Activated CD8-positive, alpha-beta memory T cell treated with anti-CD3 and anti-CD28 coated beads for 36 hours (primary cell): ENCODE data around the gene ZFX. TPM values are rescaled to one million over a fixed set of nuclear protein-coding genes. Genes with fewer than 3 reads are reported as not detected.

Experiments used
- CTCF ChIA-PET: fragments of 350-600 bp; sonication (Branson Sonifier 250); formaldehyde crosslinking; loops from one replicate; lab custom pipeline; 2021; ENCODE audit warnings: antibody characterized with exemption; lab: Charles Lee
- POLR2A ChIA-PET: fragments of 350-600 bp; sonication (Branson Sonifier 250); formaldehyde crosslinking; loops from one replicate; lab custom pipeline; 2021; ENCODE audit warnings: antibody characterized with exemption; lab: Charles Lee
- total RNA-seq, 2 experiments: library from RNA; stranded (reverse); gene quantifications; one replicate each; pipeline ENCODE4 v1.2.3, GENCODE V29; 2021

Gene ZFX
- total RNA-seq, 2 experiments from 2014 or later, result 30.9 to 32.1 TPM

DNA sequence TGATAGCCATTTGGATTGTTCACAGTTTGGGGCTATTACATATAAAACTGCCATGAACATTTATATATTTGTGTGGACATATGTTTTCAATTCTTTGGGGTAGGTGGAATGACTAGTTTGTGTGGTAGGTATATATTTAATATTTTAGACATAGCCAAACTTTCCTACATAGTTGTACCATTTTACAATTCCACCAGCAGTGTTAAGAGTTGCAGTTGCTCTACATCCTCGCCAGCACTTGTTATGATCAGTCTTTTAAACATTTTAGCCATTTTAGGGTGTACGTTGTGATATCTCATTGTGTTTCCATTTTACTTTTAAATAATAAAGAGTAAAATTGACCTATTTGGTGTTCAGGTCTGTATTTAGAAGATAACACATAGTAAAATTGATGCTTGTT, 76.6 kb downstream of the ZFX start:
- ChIA-PET POLR2A (no interaction called here), CTCF (no interaction called here)

DNA sequence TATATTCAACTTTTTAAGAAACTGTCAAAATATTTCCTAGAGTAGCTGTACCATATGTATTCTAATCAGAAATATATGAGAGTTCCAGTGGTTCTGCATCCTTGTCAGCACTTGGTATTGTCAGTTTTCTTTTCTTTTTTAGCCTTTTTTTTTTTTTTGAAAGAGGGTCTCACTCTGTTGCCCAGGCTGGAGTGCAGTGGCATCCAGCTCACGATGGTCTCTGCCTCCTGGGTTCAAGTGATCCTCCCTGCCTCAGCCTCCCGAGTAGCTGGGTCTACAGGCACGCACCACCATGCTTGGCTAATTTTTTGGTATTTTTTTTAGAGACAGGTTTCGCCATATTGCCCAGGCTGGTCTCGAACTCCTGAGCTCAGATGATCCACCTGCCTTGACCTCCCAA, 79.1 kb downstream of the ZFX start:
- CTCF ChIA-PET, result no interaction called here
- POLR2A ChIA-PET, result interaction anchor here (0.7 kb wide), 1 partner anchor 27 kb away, joined by 3 read pairs; no protein-coding TSS in a partner anchor

DNA sequence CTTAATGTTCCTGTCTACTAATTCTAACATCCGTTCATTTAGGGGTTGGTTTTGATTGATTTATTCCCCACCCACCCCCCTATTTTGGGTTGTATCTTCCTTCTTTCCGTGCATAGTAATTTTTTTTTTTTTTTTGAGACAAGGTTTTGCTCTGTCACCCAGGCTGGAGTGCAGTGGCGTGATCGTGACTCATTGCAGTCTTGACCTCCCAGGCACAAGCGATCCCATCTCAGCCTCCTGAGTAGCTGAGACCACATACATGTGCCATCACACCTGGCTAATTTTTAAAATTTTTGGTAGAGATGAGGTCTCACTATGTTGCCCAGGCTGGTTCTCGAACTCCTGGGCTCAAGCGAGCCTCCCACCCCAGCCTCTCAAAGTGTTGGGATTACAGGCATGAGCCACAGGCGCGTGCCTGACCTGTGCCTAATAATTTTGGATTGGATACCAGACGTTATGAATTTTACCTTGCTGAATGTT, 79.9 kb downstream of the ZFX start:
- ChIA-PET POLR2A (no interaction called here), CTCF (no interaction called here)

DNA sequence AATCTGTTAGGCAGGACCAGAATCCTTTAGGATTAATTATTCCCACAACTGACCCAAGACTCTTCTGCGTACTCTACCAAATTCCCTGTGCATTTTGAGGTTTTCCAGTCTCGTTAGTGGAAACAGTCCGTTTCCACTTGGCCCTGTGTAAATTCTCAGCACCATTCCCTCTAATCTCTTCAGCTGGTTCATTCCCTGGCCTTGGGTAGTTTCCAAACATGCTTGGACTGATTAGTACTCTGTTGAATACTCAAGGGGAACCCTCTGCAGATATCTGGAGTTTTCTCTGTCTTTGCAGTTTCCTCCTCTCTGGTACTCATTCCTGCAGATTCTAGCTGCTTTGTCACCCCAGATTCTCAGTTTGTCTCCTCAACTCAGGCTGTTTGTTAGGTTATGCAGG, 80.4 kb downstream of the ZFX start:
- ChIA-PET POLR2A (no interaction called here), CTCF (no interaction called here)

DNA sequence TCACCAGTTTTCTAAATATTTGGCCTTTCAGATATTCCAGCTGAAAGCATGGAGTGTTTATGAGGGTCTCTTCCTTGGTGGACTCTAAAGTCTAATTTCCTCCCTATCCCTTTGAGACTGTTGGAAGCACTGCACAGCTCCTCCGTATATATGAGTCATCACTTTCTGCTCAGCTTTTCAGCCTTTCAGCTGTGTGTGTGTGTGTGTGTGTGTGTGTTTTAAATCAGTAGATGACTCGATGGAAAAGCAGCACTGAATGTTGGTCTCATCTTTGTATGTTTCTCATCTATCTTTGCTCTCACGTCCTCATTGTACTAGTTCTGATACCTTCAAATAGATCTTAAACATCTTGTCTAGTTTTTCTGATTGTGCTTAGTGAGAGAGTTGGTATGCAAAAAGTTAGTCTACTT, 81.6 kb downstream of the ZFX start:
- CTCF ChIA-PET, result no interaction called here
- POLR2A ChIA-PET, result no interaction called here

DNA sequence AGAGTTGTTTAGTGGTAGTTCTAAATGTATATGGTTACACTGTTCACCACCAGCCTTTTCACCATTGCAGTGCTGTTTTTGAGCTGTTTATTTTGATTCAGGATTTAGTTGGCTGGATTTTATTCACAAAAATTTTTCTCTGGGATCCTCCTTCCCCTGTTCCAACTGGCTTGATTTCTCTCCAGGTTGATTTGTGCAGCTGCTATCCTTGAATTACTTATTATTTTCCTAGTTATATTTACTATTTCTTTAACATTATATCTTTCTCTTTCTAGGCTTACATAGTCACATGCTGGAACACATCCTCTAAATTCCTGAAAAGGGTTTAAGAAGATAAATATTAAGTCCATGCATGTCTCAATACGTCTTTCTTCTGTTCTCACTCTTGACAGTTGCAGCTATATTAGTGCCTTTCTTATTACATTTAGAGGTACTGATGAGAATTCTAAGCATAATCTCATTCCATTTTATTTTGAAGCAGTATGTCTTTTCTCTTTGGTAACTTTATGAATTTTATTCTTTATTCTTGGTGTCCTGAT, 82.2 kb downstream of the ZFX start:
- ChIA-PET CTCF (no interaction called here), POLR2A (no interaction called here)

DNA sequence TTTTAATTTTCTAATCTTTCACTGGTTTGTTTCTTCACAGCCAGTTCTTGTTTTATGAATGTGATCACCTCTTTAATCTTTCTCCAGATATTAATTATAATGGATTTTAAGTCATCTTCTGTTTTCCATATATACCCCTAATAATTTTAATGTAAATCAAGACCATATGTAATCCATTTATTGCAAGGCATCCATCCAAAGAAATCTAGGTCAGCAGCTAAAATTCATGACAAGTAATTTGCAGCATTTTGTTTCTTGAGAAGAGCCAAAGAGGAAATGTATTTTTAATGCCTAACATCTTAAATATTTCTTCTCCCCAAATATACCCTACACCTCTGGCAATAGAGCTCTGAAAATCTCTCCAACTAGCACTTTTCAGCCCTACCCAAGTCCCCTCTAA, 83.3 kb downstream of the ZFX start:
- ChIA-PET CTCF (interaction anchor here (0.6 kb wide), 1 partner anchor 9 kb away, joined by 3 read pairs; no protein-coding TSS in a partner anchor), POLR2A (no interaction called here)

DNA sequence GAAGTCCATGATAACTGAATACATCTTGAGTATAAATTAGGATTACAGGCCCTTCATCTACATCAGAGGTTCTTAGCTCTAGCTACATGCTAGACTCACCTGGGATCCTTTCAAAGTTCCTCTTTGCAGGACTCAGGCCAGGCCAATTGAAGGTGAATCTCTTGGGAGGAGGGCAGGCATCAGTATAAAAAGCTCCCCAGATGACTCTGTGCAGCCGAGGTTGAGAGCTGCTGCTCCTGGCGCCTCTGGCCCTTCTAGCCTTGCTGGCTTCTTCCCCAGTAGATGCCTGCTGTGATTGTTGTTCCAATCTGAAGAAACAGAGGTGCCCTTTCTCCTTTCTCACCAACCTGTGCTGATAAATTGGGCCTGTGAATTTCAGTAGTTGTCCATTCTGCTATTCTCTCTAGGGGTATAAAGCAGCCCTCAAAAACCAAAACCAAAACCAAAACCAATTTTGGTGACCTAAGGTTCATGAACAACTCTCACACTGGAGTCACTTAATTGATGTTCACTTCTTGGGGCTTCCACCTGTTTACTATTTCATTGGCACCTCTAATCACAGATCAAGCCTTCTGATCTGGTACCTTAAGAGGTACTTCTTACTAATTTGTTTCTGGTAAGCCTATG, 85.7 kb downstream of the ZFX start:
- CTCF ChIA-PET, result no interaction called here
- POLR2A ChIA-PET, result no interaction called here

DNA sequence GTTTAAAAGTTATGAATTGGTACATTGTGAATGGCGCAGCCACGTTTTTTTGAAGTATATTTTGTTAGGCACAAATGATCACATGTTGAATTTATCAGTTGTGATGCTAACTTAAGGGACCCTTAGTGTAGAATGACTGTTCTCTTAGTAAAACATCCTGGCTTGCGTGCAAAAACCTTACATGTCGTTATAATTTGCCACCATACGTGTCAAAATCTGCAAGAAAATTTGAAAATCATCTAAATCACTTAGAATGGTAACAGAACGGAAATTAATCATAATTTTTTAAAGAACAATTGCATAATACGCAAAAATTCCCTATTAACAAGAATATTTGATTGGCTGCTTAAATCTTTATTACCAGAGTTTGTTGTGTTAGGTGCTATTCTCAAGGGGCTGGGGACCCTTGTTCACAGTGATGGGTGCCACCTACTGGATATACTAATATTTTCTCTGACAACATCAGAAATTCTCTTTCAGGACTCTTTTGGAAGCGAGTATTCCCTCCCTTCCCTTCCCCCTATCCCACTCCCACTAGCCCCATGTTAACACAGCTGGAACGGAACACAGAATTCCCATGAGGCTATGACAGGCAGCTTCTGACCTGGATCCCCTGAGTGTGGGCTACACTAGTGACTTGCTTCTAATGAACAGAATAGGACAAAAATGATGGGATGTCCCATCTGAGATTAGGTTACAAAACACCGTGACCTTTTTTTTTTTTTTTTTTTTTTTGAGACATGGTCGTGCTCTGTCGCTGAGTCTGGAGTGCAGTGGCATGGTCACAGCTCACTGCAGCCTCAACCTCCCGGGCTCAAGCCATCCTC, 92.5 kb downstream of the ZFX start:
- ChIA-PET POLR2A (interaction anchor here (0.5 kb wide), 1 partner anchor 93 kb away, joined by 3 read pairs; the partner anchor contains the start of gene ZFX), CTCF (interaction anchor here (0.7 kb wide), 4 partner anchors 9 to 574 kb away, joined by 3 to 5 read pairs (median 3); no protein-coding TSS in a partner anchor)

DNA sequence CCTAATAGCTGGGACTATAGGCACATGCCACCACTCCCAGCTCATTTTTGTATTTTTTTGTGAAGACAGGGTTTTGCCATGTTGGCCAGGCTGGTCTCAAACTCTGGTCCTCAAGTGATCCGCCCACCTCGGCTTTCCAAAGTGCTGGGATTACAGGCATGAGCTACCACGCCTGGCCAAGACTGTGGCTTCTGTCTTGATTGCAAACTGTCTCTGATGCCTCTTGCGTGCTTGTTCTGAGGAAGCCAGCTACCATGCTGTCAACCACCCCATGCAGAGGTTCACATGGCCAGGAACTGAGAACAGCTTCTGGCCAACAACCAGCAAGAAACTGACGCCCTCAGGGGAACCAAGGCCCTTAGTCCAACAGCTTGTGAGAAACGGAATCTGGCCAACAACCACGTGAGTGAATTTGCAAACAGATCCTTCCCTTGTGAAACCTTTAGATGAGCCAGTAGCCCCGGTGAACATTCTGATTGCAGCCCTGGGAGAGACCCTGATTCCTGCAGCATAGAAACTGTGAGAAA, 93.2 kb downstream of the ZFX start:
- ChIA-PET POLR2A (interaction anchor here (0.5 kb wide), 1 partner anchor 93 kb away, joined by 3 read pairs; the partner anchor contains the start of gene ZFX), CTCF (interaction anchor here (0.7 kb wide), 2 partner anchors 248 to 575 kb away, joined by 3 to 5 read pairs; no protein-coding TSS in a partner anchor)

DNA sequence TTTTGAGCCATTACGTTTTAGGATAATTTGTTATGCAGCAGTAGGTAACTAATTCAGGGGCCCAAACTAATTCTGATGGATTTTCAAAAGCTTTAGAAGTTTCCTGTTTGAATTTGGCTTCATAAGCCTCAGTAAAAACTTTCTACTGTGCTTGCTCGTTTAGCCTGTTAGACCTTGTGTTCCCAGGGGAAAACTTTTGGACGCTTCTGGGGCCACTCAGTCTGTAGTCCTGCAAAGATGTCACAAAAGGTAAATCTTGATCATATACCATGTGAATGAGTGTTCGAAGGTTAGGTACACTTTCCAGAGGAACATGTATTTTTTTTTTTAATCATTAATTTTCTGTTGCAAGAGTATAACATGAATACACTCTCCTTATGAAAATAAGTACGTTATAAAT, 93.7 kb downstream of the ZFX start:
- CTCF ChIA-PET, result no interaction called here

DNA sequence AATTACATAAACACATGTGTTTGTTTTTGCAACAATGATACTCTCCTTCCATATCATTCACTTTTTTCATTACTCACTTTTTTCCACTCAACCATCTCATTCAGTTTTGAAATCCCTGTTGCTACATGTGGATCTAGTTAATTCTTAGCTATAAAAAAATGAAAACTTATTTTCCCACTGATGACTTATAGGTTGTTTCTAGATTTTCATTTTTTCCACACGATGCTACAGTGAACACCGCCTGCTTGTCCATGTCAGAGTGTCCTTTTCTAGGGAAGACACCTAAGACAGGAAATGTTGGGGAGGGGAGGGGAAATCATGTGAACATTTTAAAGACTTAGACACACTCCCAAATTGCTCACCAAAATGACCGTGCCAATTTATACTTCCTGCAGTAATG, 94.2 kb downstream of the ZFX start:
- ChIA-PET POLR2A (no interaction called here), CTCF (no interaction called here)

More for the DNA sequence above, 93.7 kb downstream of the ZFX start:
- POLR2A ChIA-PET, result no interaction called here

DNA sequence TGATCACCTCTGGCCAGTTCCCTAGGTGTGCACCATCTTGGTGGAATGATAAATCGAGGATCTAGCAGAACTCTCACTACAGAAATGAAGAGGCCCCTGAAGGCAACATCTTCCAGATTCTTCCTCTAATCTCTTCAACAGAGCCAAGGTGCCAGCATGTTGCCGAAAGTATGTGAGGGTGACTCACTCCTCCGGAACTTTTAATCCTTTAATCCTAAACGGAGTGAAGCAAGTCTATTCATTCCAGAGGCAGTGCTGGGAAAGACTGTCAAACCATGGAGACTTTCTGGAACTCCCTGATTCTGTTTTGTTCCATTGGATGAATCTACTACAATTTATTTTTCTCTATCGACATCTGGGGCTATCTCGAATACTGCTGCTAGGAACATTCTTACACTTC, 95.7 kb downstream of the ZFX start:
- ChIA-PET CTCF (no interaction called here), POLR2A (no interaction called here)

DNA sequence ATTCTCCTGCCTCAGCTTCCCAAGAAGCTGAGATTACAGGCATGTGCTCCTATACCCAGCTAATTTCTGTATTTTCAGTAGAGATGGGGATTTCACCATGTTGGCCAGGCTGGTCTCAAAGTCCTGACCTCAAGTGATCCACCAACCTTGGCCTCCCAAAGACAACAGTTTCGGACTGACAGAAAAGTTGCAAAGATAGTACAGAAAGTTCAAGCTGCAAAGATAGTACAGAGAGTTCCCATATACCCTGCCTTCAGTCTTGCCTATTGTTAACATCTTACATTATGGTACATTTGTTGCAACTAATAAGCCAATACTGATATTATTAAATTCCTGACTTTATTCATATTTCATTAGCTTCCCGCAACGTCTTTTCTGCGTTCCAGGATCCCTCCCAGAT, 98.5 kb downstream of the ZFX start:
- POLR2A ChIA-PET, result no interaction called here
- CTCF ChIA-PET, result no interaction called here

DNA sequence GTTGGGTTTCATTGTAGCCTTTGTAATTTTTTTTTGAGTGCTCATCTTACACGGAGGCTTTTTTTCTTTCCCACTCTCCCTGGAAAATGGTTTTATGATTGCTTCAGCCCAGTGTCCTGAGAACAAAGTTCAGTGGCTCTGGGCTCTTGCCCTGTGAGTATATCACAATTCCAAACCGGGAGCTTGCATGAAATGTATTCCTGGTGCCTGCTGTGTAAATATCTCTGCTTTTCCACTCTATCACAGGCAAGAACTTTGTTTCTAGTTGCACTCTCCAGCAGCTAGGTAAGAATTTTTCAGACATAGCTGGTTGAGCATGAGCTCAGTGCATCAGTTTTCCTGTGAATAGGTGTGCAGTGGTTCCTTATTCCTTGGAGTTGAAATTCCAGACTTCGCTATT, 103.5 kb downstream of the ZFX start:
- POLR2A ChIA-PET, result no interaction called here
- CTCF ChIA-PET, result no interaction called here

DNA sequence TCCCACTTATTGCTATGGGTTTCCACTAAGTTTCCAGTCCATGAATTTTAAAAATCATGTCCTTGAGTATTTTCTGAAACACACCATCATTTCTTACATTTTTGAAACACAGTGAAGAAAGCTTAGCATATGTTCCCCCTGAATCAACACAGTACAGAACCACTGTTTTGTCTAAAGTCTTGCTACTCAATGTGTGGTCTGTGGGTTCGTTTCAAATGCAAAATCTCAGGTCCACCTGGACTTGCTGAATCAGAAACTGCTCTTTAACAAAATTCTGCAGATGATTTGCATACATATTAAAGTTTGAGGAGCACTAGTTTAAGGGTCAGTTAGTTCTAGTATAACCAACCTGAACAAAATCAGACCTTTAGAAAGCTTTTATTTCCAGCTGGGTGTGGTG, 103.9 kb downstream of the ZFX start:
- POLR2A ChIA-PET, result no interaction called here
- CTCF ChIA-PET, result no interaction called here

DNA sequence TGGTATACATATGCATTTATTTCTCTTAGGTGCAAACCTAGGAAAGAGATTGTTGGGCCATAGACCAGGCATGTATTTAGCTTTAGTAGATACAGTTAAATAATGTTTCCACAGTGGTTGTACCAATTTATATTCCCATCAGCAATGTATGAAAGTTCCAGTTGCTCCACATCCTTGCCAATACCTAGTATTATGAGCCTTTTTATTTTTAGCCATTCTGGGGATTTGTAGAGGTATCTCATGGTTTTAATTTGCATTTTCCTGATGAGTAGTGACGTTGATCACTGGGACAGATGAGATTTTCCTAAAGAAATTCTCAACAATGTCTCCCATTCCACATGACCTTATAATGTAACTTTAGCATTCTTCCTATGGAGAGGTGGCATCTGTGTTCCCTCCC, 107.5 kb downstream of the ZFX start:
- POLR2A ChIA-PET, result no interaction called here
- CTCF ChIA-PET, result interaction anchor here (0.6 kb wide), 1 partner anchor 459 kb away, joined by 3 read pairs; no protein-coding TSS in a partner anchor

DNA sequence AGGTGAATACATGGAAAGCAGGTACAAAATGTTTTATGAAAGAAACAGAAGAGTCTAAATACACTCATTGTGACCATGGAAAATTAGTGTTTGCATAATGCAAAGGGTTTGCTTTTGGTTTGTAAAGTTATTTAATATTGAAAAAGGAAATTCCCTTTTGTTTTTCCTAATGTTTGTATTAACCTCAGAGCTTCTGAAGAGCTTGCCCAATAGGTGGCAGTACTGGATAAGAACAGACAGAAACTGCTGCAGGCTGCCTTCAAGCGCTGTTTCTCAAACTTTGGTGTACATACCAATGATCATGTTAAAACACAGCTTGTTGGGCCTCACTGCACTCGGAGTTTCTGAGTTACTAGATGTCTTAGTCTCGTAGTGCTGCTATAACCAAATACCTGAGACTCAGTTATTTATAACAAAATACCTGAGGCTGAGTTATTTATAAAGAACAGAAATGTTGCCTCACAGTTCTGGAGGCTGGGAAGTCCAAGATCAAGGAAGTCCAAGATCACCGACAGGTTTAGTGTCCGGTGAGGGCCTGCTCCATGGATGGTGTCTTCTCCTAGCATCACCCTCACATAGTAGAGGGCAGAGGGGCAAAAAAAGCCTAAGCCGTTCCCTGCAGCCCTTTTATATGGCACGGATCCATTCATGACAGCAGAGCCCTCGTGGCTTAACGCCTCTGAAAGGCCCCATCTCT, 110.2 kb downstream of the ZFX start:
- CTCF ChIA-PET, result interaction anchor here (1.0 kb wide), 1 partner anchor 116 kb away, joined by 3 read pairs; no protein-coding TSS in a partner anchor
- POLR2A ChIA-PET, result no interaction called here
